LNCaP clone FGC (cell line): ENCODE data around the gene PWP1.

Experiments
- DNase-seq: peaks from one replicate; pipeline ENCODE4 v3.0.0-alpha.2; 2011; ENCODE audit warnings: low read depth
- H3K4me3 ChIP-seq: 2 replicates; pipeline ENCODE4 v1.5.1; 2011; ENCODE audit warnings: mild to moderate bottlenecking, low read depth, low read length, control low read depth
- CTCF ChIP-seq: IDR thresholded peaks from 2 replicates; pipeline ENCODE4 v1.5.1; 2012; ENCODE audit warnings: mild to moderate bottlenecking; ENCODE audit not compliant: control insufficient read depth, insufficient read depth; ENCODE audit errors: extremely low read depth

The PWP1 gene

GRCh38 chr12:107650977-107651376 lies 34.6 kb upstream of the PWP1 start:
- H3K4me3 ChIP-seq, result no peak overlapping the region
- TF ChIP-seq CTCF, result no peak
- DNase-seq, result no peak

GRCh38 chr12:107651571-107652449 lies 33.8 kb upstream of the PWP1 start:
- no peak for TF ChIP-seq CTCF
- no peak for DNase-seq
- H3K4me3 ChIP-seq, result no peak overlapping the region

GRCh38 chr12:107653519-107653918 lies 32.1 kb upstream of the PWP1 start:
- no peak for TF ChIP-seq CTCF
- no peak for DNase-seq
- H3K4me3 ChIP-seq, result no peak overlapping the region

GRCh38 chr12:107654873-107655272 lies 30.7 kb upstream of the PWP1 start:
- no peak for DNase-seq
- no peak overlapping the region for H3K4me3 ChIP-seq
- TF ChIP-seq CTCF, result no peak

- H3K4me3 ChIP-seq, result no peak overlapping the region
- no peak for TF ChIP-seq CTCF
- no peak for DNase-seq
These were observed 30.1 kb upstream of the PWP1 start for GRCh38 chr12:107655281-107656065.

GRCh38 chr12:107656302-107656701 lies 29.3 kb upstream of the PWP1 start:
- no peak for TF ChIP-seq CTCF
- no peak for DNase-seq
- no peak overlapping the region for H3K4me3 ChIP-seq

- no peak overlapping the region for H3K4me3 ChIP-seq
- TF ChIP-seq CTCF, result no peak
- no peak for DNase-seq
These were observed 28.5 kb upstream of the PWP1 start for GRCh38 chr12:107657133-107657532.
